Activated CD4-positive, alpha-beta T cell treated with anti-CD3 and anti-CD28 coated beads, Interleukin-10, Interleukin-2, amounts not matched to agents 100 ng/mL and 50 ng/mL, durations not matched to agents 16 hours and 8 hours (primary cell): ENCODE measurements around the gene FAM229A.
A peak's percentile ranks its signal among the peaks of the same experiment; 100 is the strongest.

Experiments used
- DNase-seq: peaks from one replicate; pipeline ENCODE4 v3.0.0-alpha.2; 2020

FAM229A gene

GRCh38 chr1:32345289-32345827, 16.9 kb downstream of the FAM229A start:
- DNase-seq: no peak

- no peak for DNase-seq
Observed at GRCh38 chr1:32342704-32343103, 19.6 kb downstream of the FAM229A start.

GRCh38 chr1:32341971-32342370, 20.3 kb downstream of the FAM229A start:
- no peak for DNase-seq

GRCh38 chr1:32341186-32341757, 21.0 kb downstream of the FAM229A start:
- no peak for DNase-seq

- no peak for DNase-seq
Observed at GRCh38 chr1:32339363-32339978, 22.8 kb downstream of the FAM229A start.

GRCh38 chr1:32338637-32339145, 23.6 kb downstream of the FAM229A start:
- no peak for DNase-seq

GRCh38 chr1:32337855-32338636, 24.2 kb downstream of the FAM229A start:
- peak; percentile 41 for DNase-seq

- peak; percentile 71 for DNase-seq
Observed at GRCh38 chr1:32336963-32337675, 25.2 kb downstream of the FAM229A start.

- DNase-seq: no peak
Observed at GRCh38 chr1:32336591-32336932, 25.7 kb downstream of the FAM229A start.

- peak; percentile 81 for DNase-seq
Observed at GRCh38 chr1:32335790-32336590, 26.3 kb downstream of the FAM229A start, which contains the start of gene MARCKSL1. Gene MARCKSL1 (minus strand): TSS chr1:32336233. CDS start chr1:32336033, 200 bp downstream.

- DNase-seq: no peak
Observed at GRCh38 chr1:32335535-32335789, 26.8 kb downstream of the FAM229A start.

GRCh38 chr1:32334864-32335534, 27.3 kb downstream of the FAM229A start:
- DNase-seq: peak; percentile 57

GRCh38 chr1:32334274-32334861, 27.9 kb downstream of the FAM229A start:
- no peak for DNase-seq

- DNase-seq: no peak
Observed at GRCh38 chr1:32333251-32333963, 28.9 kb downstream of the FAM229A start.

GRCh38 chr1:32332290-32333079, 29.8 kb downstream of the FAM229A start:
- no peak for DNase-seq

- no peak for DNase-seq
Observed at GRCh38 chr1:32331549-32331948, 30.7 kb downstream of the FAM229A start.

GRCh38 chr1:32330558-32331151, 31.6 kb downstream of the FAM229A start:
- DNase-seq: no peak

- DNase-seq: no peak
Observed at GRCh38 chr1:32329931-32330466, 32.3 kb downstream of the FAM229A start.

GRCh38 chr1:32327204-32327603, 35.1 kb downstream of the FAM229A start:
- no peak for DNase-seq
